Glutamatergic neuron (in vitro differentiated cells): ENCODE data around the gene INMT. TPM values are rescaled to one million over a fixed set of nuclear protein-coding genes. Genes with fewer than 3 reads are reported as not detected.

ENCODE experiments used
- DNase-seq: peaks from one replicate; pipeline ENCODE4 v3.0.0; 2022
- H3K27ac Mint-ChIP-seq: one replicate; pipeline ENCODE4 v1.8.0; 2020; ENCODE audit warnings: mild to moderate bottlenecking, mixed read lengths, inconsistent platforms; ENCODE audit not compliant: unreplicated experiment
- H3K27me3 Mint-ChIP-seq: one replicate; pipeline ENCODE4 v1.8.0; 2020; ENCODE audit warnings: mild to moderate bottlenecking, moderate library complexity, mixed read lengths, inconsistent platforms; ENCODE audit not compliant: unreplicated experiment
- H3K36me3 Mint-ChIP-seq: one replicate; pipeline ENCODE4 v1.8.0; 2020; ENCODE audit warnings: mild to moderate bottlenecking, mixed read lengths, inconsistent platforms; ENCODE audit not compliant: unreplicated experiment
- H3K4me1 Mint-ChIP-seq: one replicate; pipeline ENCODE4 v1.8.0; 2020; ENCODE audit warnings: mild to moderate bottlenecking, low read depth, mixed read lengths, inconsistent platforms; ENCODE audit not compliant: unreplicated experiment
- H3K4me3 Mint-ChIP-seq: one replicate; pipeline ENCODE4 v1.8.0; 2020; ENCODE audit warnings: mild to moderate bottlenecking, mixed read lengths, inconsistent platforms; ENCODE audit not compliant: unreplicated experiment
- H3K9me3 Mint-ChIP-seq: one replicate; pipeline ENCODE4 v1.8.0; 2020; ENCODE audit warnings: mild to moderate bottlenecking, moderate library complexity, mixed read lengths, inconsistent platforms; ENCODE audit not compliant: unreplicated experiment
- total RNA-seq: library from RNA; stranded (reverse); fragmentation: NEBNext Ultra II Directional; extraction: Animal tissue kit (Norgen Biotek cat#: 25700); gene quantifications from one replicate; pipeline ENCODE4 v1.2.1, GENCODE V29; 2021; ENCODE audit not compliant: unreplicated experiment
- TF ChIP-seq, protein P1 (sequence below): fragments of 200-600 bp; sonication (generic); IDR thresholded peaks from one replicate; pipeline ENCODE4 v1.5.0; 2021; ENCODE audit not compliant: partially characterized antibody, unreplicated experiment

The INMT gene
- total RNA-seq, 1 donor from 2014 or later, result 1.7 TPM

DNA sequence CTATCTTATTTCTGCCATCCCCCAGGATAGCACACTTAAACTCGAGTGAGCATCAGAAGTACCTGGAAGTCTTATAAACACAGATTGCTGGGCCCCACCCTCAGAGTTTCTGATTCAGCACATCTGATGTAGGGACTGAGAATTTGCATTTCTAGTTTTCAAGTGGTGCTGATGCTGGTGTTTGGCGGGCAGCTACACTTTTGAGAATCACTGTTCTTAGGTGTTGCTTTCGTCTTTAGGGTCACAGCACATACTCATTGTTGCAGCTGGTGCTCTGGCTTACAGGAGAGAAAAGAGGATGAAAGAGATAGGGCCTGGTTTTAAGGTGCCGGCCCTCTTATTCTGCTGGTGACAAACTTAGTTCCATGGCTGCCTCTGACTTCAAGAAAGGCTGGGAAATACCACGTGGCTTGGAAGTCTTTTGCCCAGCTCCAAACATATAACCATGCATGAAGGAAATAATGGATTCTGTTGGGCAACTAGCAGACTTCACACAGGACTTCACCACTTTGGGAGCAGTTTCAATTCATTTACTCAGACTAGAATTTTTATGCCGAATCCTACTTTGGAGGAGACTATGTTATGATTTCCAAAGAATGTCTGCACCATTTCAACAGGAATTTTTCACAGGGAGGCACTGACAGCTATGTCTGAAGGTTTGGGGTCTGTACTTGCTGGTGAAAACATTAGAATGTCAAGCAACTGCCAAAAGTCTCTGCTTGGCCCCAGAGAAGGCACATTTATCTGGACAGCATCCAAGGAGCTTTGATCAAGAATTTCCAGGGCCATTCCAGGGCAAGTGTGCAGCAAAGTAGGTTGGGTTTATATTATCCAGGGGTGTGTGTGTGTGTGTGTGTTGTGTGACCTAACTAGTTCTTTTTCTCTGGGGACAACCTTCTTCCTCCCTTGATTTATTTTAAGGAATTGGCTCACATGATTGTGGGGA, 12.4 kb downstream of the INMT start:
- Mint-ChIP-seq H3K27me3 (peaks cover 6% of the 10 kb centered on the region), H3K36me3 (peaks cover 4% of the 10 kb centered on the region), H3K9me3 (no peaks in the 10 kb centered on the region), H3K4me1 (no peaks in the 10 kb centered on the region), H3K4me3 (no peak overlapping the region), H3K27ac (no peak overlapping the region)
- TF ChIP-seq, protein P1, sequence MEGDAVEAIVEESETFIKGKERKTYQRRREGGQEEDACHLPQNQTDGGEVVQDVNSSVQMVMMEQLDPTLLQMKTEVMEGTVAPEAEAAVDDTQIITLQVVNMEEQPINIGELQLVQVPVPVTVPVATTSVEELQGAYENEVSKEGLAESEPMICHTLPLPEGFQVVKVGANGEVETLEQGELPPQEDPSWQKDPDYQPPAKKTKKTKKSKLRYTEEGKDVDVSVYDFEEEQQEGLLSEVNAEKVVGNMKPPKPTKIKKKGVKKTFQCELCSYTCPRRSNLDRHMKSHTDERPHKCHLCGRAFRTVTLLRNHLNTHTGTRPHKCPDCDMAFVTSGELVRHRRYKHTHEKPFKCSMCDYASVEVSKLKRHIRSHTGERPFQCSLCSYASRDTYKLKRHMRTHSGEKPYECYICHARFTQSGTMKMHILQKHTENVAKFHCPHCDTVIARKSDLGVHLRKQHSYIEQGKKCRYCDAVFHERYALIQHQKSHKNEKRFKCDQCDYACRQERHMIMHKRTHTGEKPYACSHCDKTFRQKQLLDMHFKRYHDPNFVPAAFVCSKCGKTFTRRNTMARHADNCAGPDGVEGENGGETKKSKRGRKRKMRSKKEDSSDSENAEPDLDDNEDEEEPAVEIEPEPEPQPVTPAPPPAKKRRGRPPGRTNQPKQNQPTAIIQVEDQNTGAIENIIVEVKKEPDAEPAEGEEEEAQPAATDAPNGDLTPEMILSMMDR, result no peak
- DNase-seq, result no peak

DNA sequence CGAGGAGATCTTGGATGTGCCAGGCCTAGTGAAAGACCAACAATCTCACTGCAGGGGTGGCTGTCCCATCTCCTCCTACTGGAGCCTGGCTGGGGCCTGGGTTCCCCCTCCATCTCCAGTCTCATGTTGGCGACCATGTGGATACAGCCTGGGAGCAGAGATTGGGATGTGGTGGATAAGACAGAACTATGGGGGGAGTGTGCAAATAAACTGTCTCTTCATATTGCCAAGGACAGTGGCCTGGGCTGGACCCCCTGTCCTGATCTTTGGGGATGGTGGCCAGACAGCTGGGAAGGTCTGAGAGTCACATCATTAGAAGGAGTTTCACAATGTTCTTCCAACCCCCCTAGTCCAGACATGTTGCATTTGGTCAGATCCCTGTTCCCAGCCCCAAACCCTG, 13.5 kb downstream of the INMT start:
- Mint-ChIP-seq H3K27me3 (peaks cover 3% of the 10 kb centered on the region), H3K4me3 (no peak overlapping the region), H3K9me3 (no peaks in the 10 kb centered on the region), H3K36me3 (peaks cover 4% of the 10 kb centered on the region), H3K27ac (no peak overlapping the region), H3K4me1 (no peaks in the 10 kb centered on the region)
- DNase-seq, result no peak
- TF ChIP-seq, protein P1, result no peak

DNA sequence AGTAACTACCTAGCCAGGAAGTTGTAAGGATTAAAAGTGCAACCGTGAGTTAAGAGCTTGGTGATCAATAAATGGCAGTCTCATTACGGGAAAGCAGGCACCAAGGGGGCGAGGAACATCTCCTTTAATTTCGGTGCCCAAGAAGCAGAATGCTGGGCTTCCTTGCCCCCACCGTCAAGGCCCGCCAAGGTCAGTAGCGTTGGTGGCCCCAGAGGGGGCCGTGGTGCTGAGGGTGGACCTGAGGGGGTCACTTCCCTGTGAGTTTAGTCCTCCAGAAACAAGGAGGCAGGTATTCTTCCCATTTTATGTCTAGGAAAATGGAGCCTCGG, 18.9 kb downstream of the INMT start:
- H3K4me1 Mint-ChIP-seq, result peaks cover 3% of the 10 kb centered on the region
- peaks cover 4% of the 10 kb centered on the region for H3K36me3 Mint-ChIP-seq
- no peak for DNase-seq
- H3K27ac Mint-ChIP-seq, result no peak overlapping the region
- H3K9me3 Mint-ChIP-seq, result no peaks in the 10 kb centered on the region
- peak overlapping the region; percentile 75 for H3K4me3 Mint-ChIP-seq
- H3K27me3 Mint-ChIP-seq, result peaks cover 5% of the 10 kb centered on the region
- TF ChIP-seq, protein P1, result no peak

DNA sequence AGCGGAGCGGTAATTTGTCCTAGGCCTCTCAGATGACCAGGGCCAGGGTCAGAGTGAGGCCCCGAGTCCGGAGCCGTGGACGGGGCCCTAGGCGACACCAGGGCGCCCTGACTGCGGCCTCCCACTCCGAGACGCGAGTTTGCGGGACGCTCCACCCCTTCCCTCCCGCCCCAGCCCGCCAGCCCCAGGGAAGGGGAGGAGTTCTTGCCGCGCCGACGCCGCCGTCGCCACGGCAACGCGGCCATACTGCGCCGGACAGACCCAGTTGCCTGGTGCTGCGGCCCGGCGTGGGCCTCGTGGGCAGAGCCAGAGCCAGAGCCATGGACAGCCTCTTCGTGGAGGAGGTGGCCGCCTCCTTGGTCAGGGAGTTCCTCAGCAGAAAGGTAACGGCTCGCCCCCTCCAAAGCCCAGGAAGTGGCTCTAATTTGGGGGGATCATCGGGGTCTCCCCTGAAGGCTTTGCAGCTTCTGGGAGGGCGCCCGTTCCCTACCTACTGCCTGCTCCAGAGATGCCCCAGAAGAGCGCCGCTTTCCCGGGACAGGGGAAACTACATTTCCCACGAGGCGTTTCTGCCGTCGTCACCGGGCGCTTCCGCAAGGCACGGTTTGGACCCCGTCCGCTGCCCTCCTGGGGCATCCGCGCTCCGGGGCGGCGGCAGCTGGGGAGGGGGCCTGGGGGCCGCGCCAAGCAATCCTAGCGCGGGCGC, 19.4 kb downstream of the INMT start, which contains the start of gene MINDY4:
TSS of gene MINDY4 (plus strand) at position 244 of the 706 bp plus-strand sequence. CDS start at position 321, 77 bp downstream.
- Mint-ChIP-seq H3K27ac (peak within 1 kb of the TSS; percentile 16), H3K27me3 (peaks cover 5% of the 10 kb centered on the region), H3K9me3 (no peaks in the 10 kb centered on the region), H3K36me3 (peaks cover 4% of the 10 kb centered on the region), H3K4me3 (peak within 1 kb of the TSS; percentile 87), H3K4me1 (peaks cover 3% of the 10 kb centered on the region)
- TF ChIP-seq, protein P1, result no peak
- peak; percentile 78 for DNase-seq
